ENCODE measurements around the gene NPFFR1.

GRCh38 chr10:70320751-70321150, 36.9 kb upstream of the NPFFR1 start:
- TF ChIP-seq CTCF (IDR thresholded peaks at IDR 0.05) (no peak), POLR2A (IDR thresholded peaks at IDR 0.05) (no peak), POLR2AphosphoS5 (IDR thresholded peaks at IDR 0.05) (no peak)
